MM.1S (cell line): ENCODE data around the gene PLEKHA7.

Experiments
- DNase-seq: peaks from one replicate; pipeline ENCODE4 v3.0.0-alpha.2; 2015
- H2AFZ ChIP-seq: fragments of 300-600 bp; sonication (generic); 2 replicates; pipeline ENCODE4 v1.6.0; 2016; ENCODE audit warnings: antibody characterized with exemption, low read length
- H3F3A ChIP-seq: fragments of 300-600 bp; sonication (generic); 2 replicates; pipeline ENCODE4 v1.6.1; 2016; ENCODE audit warnings: mild to moderate bottlenecking, antibody characterized with exemption, low read length, moderate library complexity, mixed read lengths; ENCODE audit not compliant: insufficient read depth
- H3K27ac ChIP-seq: fragments of 300-600 bp; sonication (generic); 2 replicates; pipeline ENCODE4 v1.5.1; 2016; ENCODE audit warnings: mild to moderate bottlenecking, low read length
- H3K27me3 ChIP-seq: fragments of 300-600 bp; sonication (generic); replicated peaks from 2 replicates; pipeline ENCODE4 v1.6.0; 2016; ENCODE audit warnings: low read length; ENCODE audit not compliant: insufficient read depth
- H3K36me3 ChIP-seq: fragments of 300-600 bp; sonication (generic); replicated peaks from 2 replicates; pipeline ENCODE4 v1.6.1; 2016; ENCODE audit warnings: mild to moderate bottlenecking, low read length, mixed read lengths; ENCODE audit not compliant: insufficient read depth
- H3K4me1 ChIP-seq: fragments of 300-600 bp; sonication (generic); 2 replicates; pipeline ENCODE4 v1.6.1; 2016; ENCODE audit warnings: low read length, mixed read lengths
- H3K4me2 ChIP-seq: fragments of 300-600 bp; sonication (generic); 2 replicates; pipeline ENCODE4 v1.6.0; 2016; ENCODE audit warnings: low read depth, low read length
- H3K4me3 ChIP-seq: fragments of 300-600 bp; sonication (generic); 2 replicates; pipeline ENCODE4 v1.5.1; 2016; ENCODE audit warnings: low read length, mixed read lengths
- H3K79me2 ChIP-seq: fragments of 300-600 bp; sonication (generic); 2 replicates; pipeline ENCODE4 v1.6.1; 2016; ENCODE audit warnings: mixed run types, low read length, mixed read lengths
- H3K9ac ChIP-seq: fragments of 300-600 bp; sonication (generic); 2 replicates; pipeline ENCODE4 v1.6.1; 2016; ENCODE audit warnings: low read length, mixed read lengths
- H3K9me2 ChIP-seq: fragments of 300-600 bp; sonication (generic); replicated peaks from 2 replicates; pipeline ENCODE4 v1.6.1; 2016; ENCODE audit warnings: mild to moderate bottlenecking, low read length, mixed read lengths; ENCODE audit not compliant: insufficient read depth
- H3K9me3 ChIP-seq: fragments of 300-600 bp; sonication (generic); replicated peaks from 2 replicates; pipeline ENCODE4 v1.6.1; 2016; ENCODE audit warnings: mild to moderate bottlenecking, low read length, mixed read lengths; ENCODE audit not compliant: insufficient read depth
- H4K20me1 ChIP-seq: fragments of 300-600 bp; sonication (generic); 2 replicates; pipeline ENCODE4 v1.6.1; 2016; ENCODE audit warnings: mild to moderate bottlenecking, low read length, moderate library complexity, mixed read lengths; ENCODE audit not compliant: insufficient read depth
- CTCF ChIP-seq: fragments of 300-600 bp; sonication (generic); IDR thresholded peaks from 2 replicates; pipeline ENCODE4 v1.5.1; 2016; ENCODE audit warnings: antibody characterized with exemption, low read length, mixed read lengths
- EZH2 ChIP-seq: fragments of 300-600 bp; sonication (generic); optimal IDR thresholded peaks from 2 replicates; pipeline ENCODE3; 2017; ENCODE audit warnings: low read depth, mild to moderate bottlenecking, antibody characterized with exemption, low read length, mixed read lengths
- EZH2phosphoT487 ChIP-seq: fragments of 300-600 bp; sonication (generic); IDR thresholded peaks from 2 replicates; pipeline ENCODE4 v1.6.1; 2018; ENCODE audit warnings: antibody characterized with exemption, low read length

PLEKHA7 gene

GRCh38 chr11:16935518-16936302 is 78.5 kb downstream of the PLEKHA7 start:
- Histone ChIP-seq H3K36me3 (no peaks in the 10 kb centered on the region), H3K79me2 (peaks cover 64% of the 10 kb centered on the region), H3K4me3 (no peak overlapping the region), H3K9me2 (no peaks in the 10 kb centered on the region), H3K9ac (no peak overlapping the region), H2AFZ (no peak overlapping the region), H3K27me3 (no peaks in the 10 kb centered on the region), H3K27ac (no peak overlapping the region), H4K20me1 (0 out of 2 replicates have a peak, but pooled peaks cover 3% of the 10 kb centered on the region), H3K9me3 (no peaks in the 10 kb centered on the region), H3K4me2 (no peak overlapping the region), H3F3A (no peaks in the 10 kb centered on the region), H3K4me1 (peaks cover 2% of the 10 kb centered on the region; the same call in 1 of the 2 replicates)
- DNase-seq = peak; percentile 72
- no peak for TF ChIP-seq EZH2phosphoT487
- peak; percentile 75 for TF ChIP-seq CTCF
- TF ChIP-seq EZH2 = no peak

- no peaks in the 10 kb centered on the region for H3K27me3 ChIP-seq
- no peaks in the 10 kb centered on the region for H3K36me3 ChIP-seq
- H3K4me3 ChIP-seq = no peak overlapping the region
- no peak overlapping the region for H3K4me2 ChIP-seq
- no peak overlapping the region for H3K9ac ChIP-seq
- TF ChIP-seq EZH2phosphoT487 (no peak), CTCF (no peak), EZH2 (no peak)
- no peaks in the 10 kb centered on the region for H3F3A ChIP-seq
- no peak overlapping the region for H2AFZ ChIP-seq
- H4K20me1 ChIP-seq = 0 out of 2 replicates have a peak, but pooled peaks cover 3% of the 10 kb centered on the region
- DNase-seq = no peak
- no peaks in the 10 kb centered on the region for H3K9me2 ChIP-seq
- no peaks in the 10 kb centered on the region for H3K4me1 ChIP-seq
- H3K27ac ChIP-seq = no peak overlapping the region
- H3K79me2 ChIP-seq = peaks cover 74% of the 10 kb centered on the region
- H3K9me3 ChIP-seq = no peaks in the 10 kb centered on the region
Measured at GRCh38 chr11:16933756-16934603, 80.2 kb downstream of the PLEKHA7 start.

- Histone ChIP-seq H3K4me1 (no peaks in the 10 kb centered on the region), H3K4me3 (no peak overlapping the region), H3K9me3 (no peaks in the 10 kb centered on the region), H3K4me2 (no peak overlapping the region), H3K9me2 (no peaks in the 10 kb centered on the region), H3K27me3 (no peaks in the 10 kb centered on the region), H3K79me2 (peaks cover 73% of the 10 kb centered on the region), H3F3A (no peaks in the 10 kb centered on the region), H3K36me3 (no peaks in the 10 kb centered on the region), H4K20me1 (0 out of 2 replicates have a peak, but pooled peaks cover 3% of the 10 kb centered on the region), H2AFZ (no peak overlapping the region), H3K9ac (no peak overlapping the region), H3K27ac (no peak overlapping the region)
- TF ChIP-seq EZH2phosphoT487 = no peak
- TF ChIP-seq CTCF = no peak
- TF ChIP-seq EZH2 = no peak
- no peak for DNase-seq
Measured at GRCh38 chr11:16933291-16933690, 80.9 kb downstream of the PLEKHA7 start.
